ENCODE measurements around the gene SKIL.

The SKIL gene

GRCh38 chr3:170431054-170431453, 73.5 kb downstream of the SKIL start:
- no peak overlapping the region for H3K9ac ChIP-seq (ENCODE audit: low read length in 5 of 5)
- H3K9me3 ChIP-seq (ENCODE audit: control insufficient read depth in 5 of 5, low read length in 5 of 5), result no peaks in the 10 kb centered on the region
- H3K27me3 ChIP-seq (ENCODE audit: control insufficient read depth in 5 of 5, insufficient read depth in 4 of 5, low read length in 5 of 5), result no peaks in the 10 kb centered on the region
- H3K27ac ChIP-seq (ENCODE audit: low read depth, low read length), result no peak overlapping the region
- H3K36me3 ChIP-seq (ENCODE audit: control insufficient read depth in 5 of 5, insufficient read depth in 5 of 5, low read length in 5 of 5), result peaks cover 0 to 4% (median 0%) of the 10 kb centered on the region in 5 donors
- H3K4me1 ChIP-seq (ENCODE audit: control insufficient read depth in 5 of 5, insufficient read depth in 5 of 5, low read length in 5 of 5), result no peaks in the 10 kb centered on the region
- no peak overlapping the region for H3K4me3 ChIP-seq (ENCODE audit: low read depth in 1 of 5, low read length in 5 of 5)

GRCh38 chr3:170432416-170432815, 74.9 kb downstream of the SKIL start:
- peaks cover 0 to 4% (median 0%) of the 10 kb centered on the region in 5 donors for H3K36me3 ChIP-seq (ENCODE audit: control insufficient read depth in 5 of 5, insufficient read depth in 5 of 5, low read length in 5 of 5)
- no peaks in the 10 kb centered on the region for H3K27me3 ChIP-seq (ENCODE audit: control insufficient read depth in 5 of 5, insufficient read depth in 4 of 5, low read length in 5 of 5)
- no peaks in the 10 kb centered on the region for H3K9me3 ChIP-seq (ENCODE audit: control insufficient read depth in 5 of 5, low read length in 5 of 5)
- H3K4me3 ChIP-seq (ENCODE audit: low read depth in 1 of 5, low read length in 5 of 5), result no peak overlapping the region
- no peak overlapping the region for H3K27ac ChIP-seq (ENCODE audit: low read depth, low read length)
- no peak overlapping the region for H3K9ac ChIP-seq (ENCODE audit: low read length in 5 of 5)
- H3K4me1 ChIP-seq (ENCODE audit: control insufficient read depth in 5 of 5, insufficient read depth in 5 of 5, low read length in 5 of 5), result no peaks in the 10 kb centered on the region

GRCh38 chr3:170436697-170437096, 79.2 kb downstream of the SKIL start:
- no peaks in the 10 kb centered on the region for H3K9me3 ChIP-seq (ENCODE audit: control insufficient read depth in 5 of 5, low read length in 5 of 5)
- no peaks in the 10 kb centered on the region for H3K27me3 ChIP-seq (ENCODE audit: control insufficient read depth in 5 of 5, insufficient read depth in 4 of 5, low read length in 5 of 5)
- peaks cover 0 to 4% (median 0%) of the 10 kb centered on the region in 5 donors for H3K36me3 ChIP-seq (ENCODE audit: control insufficient read depth in 5 of 5, insufficient read depth in 5 of 5, low read length in 5 of 5)
- H3K4me1 ChIP-seq (ENCODE audit: control insufficient read depth in 5 of 5, insufficient read depth in 5 of 5, low read length in 5 of 5), result no peaks in the 10 kb centered on the region
- H3K9ac ChIP-seq (ENCODE audit: low read length in 5 of 5), result no peak overlapping the region
- no peak overlapping the region for H3K4me3 ChIP-seq (ENCODE audit: low read depth in 1 of 5, low read length in 5 of 5)
- no peak overlapping the region for H3K27ac ChIP-seq (ENCODE audit: low read depth, low read length)

DNA sequence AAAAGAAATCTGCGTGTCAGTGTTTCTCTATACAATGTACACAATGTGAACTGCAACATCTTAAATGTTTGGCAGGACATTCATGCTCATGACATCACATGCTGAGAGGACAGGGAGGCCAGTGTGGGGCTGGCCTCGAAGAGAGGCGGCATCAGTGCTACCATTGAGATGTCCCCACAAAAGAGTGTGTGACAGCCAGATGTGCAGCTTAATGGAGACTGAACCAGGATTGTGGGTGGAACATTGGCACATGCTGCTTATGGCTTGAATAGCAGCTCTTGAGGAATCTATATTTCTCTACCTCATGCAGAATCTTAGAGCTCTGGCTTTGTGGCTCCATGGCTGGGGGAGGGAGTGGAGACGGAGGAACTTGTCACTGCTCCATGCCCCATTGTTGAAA, 79.7 kb downstream of the SKIL start:
- Histone ChIP-seq H3K4me3 (ENCODE audit: low read depth in 1 of 5, low read length in 5 of 5) (no peak overlapping the region), H3K27me3 (ENCODE audit: control insufficient read depth in 5 of 5, insufficient read depth in 4 of 5, low read length in 5 of 5) (peaks cover 0 to 4% (median 0%) of the 10 kb centered on the region in 5 donors), H3K9ac (ENCODE audit: low read length in 5 of 5) (no peak overlapping the region), H3K27ac (ENCODE audit: low read depth, low read length) (no peak overlapping the region), H3K9me3 (ENCODE audit: control insufficient read depth in 5 of 5, low read length in 5 of 5) (no peaks in the 10 kb centered on the region), H3K4me1 (ENCODE audit: control insufficient read depth in 5 of 5, insufficient read depth in 5 of 5, low read length in 5 of 5) (no peaks in the 10 kb centered on the region), H3K36me3 (ENCODE audit: control insufficient read depth in 5 of 5, insufficient read depth in 5 of 5, low read length in 5 of 5) (peaks cover 0 to 4% (median 0%) of the 10 kb centered on the region in 5 donors)

DNA sequence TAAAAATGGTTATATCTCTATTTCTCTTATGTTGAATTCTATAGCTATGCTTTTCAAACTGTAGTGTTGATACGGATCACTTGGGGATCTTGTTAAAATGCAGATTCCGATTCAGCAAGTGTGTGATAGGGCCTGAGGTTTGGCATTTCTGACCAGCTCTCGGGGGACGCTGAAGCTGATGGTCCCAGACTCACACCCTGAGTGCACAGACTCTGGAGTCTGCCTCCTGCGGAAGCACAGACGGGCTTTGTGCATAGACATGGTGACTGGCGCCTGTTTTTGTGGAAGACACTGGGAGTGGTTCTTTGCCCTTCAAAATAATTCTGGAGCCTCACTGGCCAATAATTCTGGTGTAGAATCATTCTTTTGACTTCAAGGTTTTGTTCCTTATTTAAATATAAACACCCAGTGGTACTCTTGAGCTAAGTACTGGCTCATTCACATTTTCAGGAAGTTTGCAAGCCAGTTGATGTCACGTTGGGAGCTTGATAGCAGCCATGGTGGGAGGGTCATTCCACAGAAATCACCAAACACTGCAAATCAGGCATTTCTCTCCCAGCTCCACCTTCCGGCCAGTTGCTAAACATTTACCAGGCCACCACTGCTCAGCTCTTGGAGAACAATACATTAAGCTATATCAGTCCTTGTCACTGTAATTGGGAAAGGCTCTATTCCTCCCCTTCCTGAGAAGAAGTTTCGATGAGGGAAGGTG, 80.3 kb downstream of the SKIL start:
- Histone ChIP-seq H3K36me3 (ENCODE audit: control insufficient read depth in 5 of 5, insufficient read depth in 5 of 5, low read length in 5 of 5) (peaks cover 0 to 3% (median 0%) of the 10 kb centered on the region in 5 donors), H3K4me1 (ENCODE audit: control insufficient read depth in 5 of 5, insufficient read depth in 5 of 5, low read length in 5 of 5) (no peaks in the 10 kb centered on the region), H3K9me3 (ENCODE audit: control insufficient read depth in 5 of 5, low read length in 5 of 5) (no peaks in the 10 kb centered on the region), H3K9ac (ENCODE audit: low read length in 5 of 5) (no peak overlapping the region), H3K4me3 (ENCODE audit: low read depth in 1 of 5, low read length in 5 of 5) (no peak overlapping the region), H3K27me3 (ENCODE audit: control insufficient read depth in 5 of 5, insufficient read depth in 4 of 5, low read length in 5 of 5) (peaks cover 0 to 8% (median 0%) of the 10 kb centered on the region in 5 donors), H3K27ac (ENCODE audit: low read depth, low read length) (no peak overlapping the region)

DNA sequence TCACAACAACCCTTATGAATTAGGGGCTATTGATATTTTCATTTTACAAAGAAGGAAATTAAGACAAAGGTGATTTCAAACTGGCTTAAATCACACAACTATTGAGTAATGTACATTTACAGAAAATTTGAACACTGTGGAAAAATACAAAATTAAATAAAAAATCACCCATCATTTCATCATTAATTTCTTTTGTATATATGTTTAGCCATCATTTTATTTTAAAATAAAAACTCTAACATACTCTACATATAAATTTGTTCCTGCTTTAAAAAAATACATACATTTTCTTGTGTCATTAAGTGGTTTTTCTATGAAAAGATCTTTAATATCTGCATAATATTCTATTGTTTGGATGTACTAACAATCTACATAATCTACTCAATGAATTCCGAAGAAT, 81.3 kb downstream of the SKIL start:
- no peak overlapping the region for H3K4me3 ChIP-seq (ENCODE audit: low read depth in 1 of 5, low read length in 5 of 5)
- no peaks in the 10 kb centered on the region for H3K4me1 ChIP-seq (ENCODE audit: control insufficient read depth in 5 of 5, insufficient read depth in 5 of 5, low read length in 5 of 5)

DNA sequence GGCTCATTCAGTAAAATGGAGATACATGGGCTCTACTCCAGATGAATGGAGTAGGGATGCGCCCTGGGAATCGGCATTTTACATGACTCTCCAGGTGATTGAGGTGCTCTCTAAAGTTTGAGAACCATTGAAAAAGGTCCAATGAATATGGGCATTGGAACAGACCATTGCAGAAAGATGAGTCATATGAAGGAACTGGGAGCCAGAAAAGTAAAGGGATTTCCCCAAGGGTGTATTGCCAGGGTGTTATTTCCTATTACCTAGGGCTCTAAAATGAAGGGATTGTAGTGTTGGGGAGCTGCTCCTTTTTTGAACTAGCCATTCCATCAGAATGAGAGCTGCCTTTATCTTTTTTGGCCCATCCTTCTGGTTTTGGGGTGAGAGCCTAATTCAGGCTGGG, 82.8 kb downstream of the SKIL start:
- Histone ChIP-seq H3K4me1 (ENCODE audit: control insufficient read depth in 5 of 5, insufficient read depth in 5 of 5, low read length in 5 of 5) (no peaks in the 10 kb centered on the region), H3K27me3 (ENCODE audit: control insufficient read depth in 5 of 5, insufficient read depth in 4 of 5, low read length in 5 of 5) (peaks cover 0 to 8% (median 0%) of the 10 kb centered on the region in 5 donors), H3K4me3 (ENCODE audit: low read depth in 1 of 5, low read length in 5 of 5) (no peak overlapping the region), H3K9me3 (ENCODE audit: control insufficient read depth in 5 of 5, low read length in 5 of 5) (no peaks in the 10 kb centered on the region), H3K27ac (ENCODE audit: low read depth, low read length) (no peak overlapping the region), H3K36me3 (ENCODE audit: control insufficient read depth in 5 of 5, insufficient read depth in 5 of 5, low read length in 5 of 5) (peaks cover 0 to 3% (median 0%) of the 10 kb centered on the region in 5 donors), H3K9ac (ENCODE audit: low read length in 5 of 5) (no peak overlapping the region)

More for the DNA sequence above, 81.3 kb downstream of the SKIL start:
- Histone ChIP-seq H3K9me3 (ENCODE audit: control insufficient read depth in 5 of 5, low read length in 5 of 5) (no peaks in the 10 kb centered on the region), H3K36me3 (ENCODE audit: control insufficient read depth in 5 of 5, insufficient read depth in 5 of 5, low read length in 5 of 5) (peaks cover 0 to 3% (median 0%) of the 10 kb centered on the region in 5 donors), H3K27ac (ENCODE audit: low read depth, low read length) (no peak overlapping the region), H3K27me3 (ENCODE audit: control insufficient read depth in 5 of 5, insufficient read depth in 4 of 5, low read length in 5 of 5) (peaks cover 0 to 8% (median 0%) of the 10 kb centered on the region in 5 donors), H3K9ac (ENCODE audit: low read length in 5 of 5) (no peak overlapping the region)

DNA sequence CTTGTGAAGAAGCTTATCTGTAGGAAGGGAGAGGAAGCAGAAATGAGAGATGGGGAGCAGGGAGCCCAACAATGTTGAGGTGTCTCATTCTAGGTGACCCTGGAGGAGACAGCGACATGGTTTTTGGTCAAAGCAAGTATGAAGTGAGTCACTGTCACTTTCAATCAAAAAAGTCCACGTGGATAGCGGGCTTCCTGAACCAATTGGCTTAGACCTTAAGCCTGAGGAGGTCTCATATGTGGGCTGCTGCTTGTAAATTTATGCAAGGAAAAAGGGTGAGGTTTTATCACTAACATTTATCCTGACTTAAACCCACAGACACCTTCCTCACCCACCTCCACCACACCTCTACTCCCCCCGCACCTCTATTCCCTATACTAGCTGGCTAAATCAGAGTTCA, 83.9 kb downstream of the SKIL start:
- H3K36me3 ChIP-seq (ENCODE audit: control insufficient read depth in 5 of 5, insufficient read depth in 5 of 5, low read length in 5 of 5), result no peaks in the 10 kb centered on the region
- H3K9ac ChIP-seq (ENCODE audit: low read length in 5 of 5), result no peak overlapping the region
- peaks cover 0 to 8% (median 0%) of the 10 kb centered on the region in 5 donors for H3K27me3 ChIP-seq (ENCODE audit: control insufficient read depth in 5 of 5, insufficient read depth in 4 of 5, low read length in 5 of 5)
- H3K9me3 ChIP-seq (ENCODE audit: control insufficient read depth in 5 of 5, low read length in 5 of 5), result no peaks in the 10 kb centered on the region
- H3K4me3 ChIP-seq (ENCODE audit: low read depth in 1 of 5, low read length in 5 of 5), result no peak overlapping the region
- no peaks in the 10 kb centered on the region for H3K4me1 ChIP-seq (ENCODE audit: control insufficient read depth in 5 of 5, insufficient read depth in 5 of 5, low read length in 5 of 5)
- H3K27ac ChIP-seq (ENCODE audit: low read depth, low read length), result no peak overlapping the region

- Histone ChIP-seq H3K9ac (ENCODE audit: low read length in 5 of 5) (no peak overlapping the region), H3K9me3 (ENCODE audit: control insufficient read depth in 5 of 5, low read length in 5 of 5) (no peaks in the 10 kb centered on the region), H3K4me3 (ENCODE audit: low read depth in 1 of 5, low read length in 5 of 5) (no peak overlapping the region), H3K36me3 (ENCODE audit: control insufficient read depth in 5 of 5, insufficient read depth in 5 of 5, low read length in 5 of 5) (no peaks in the 10 kb centered on the region), H3K27ac (ENCODE audit: low read depth, low read length) (no peak overlapping the region), H3K27me3 (ENCODE audit: control insufficient read depth in 5 of 5, insufficient read depth in 4 of 5, low read length in 5 of 5) (peaks cover 0 to 8% (median 0%) of the 10 kb centered on the region in 5 donors), H3K4me1 (ENCODE audit: control insufficient read depth in 5 of 5, insufficient read depth in 5 of 5, low read length in 5 of 5) (no peaks in the 10 kb centered on the region)
Measured at GRCh38 chr3:170442947-170443346, 85.4 kb downstream of the SKIL start.

DNA sequence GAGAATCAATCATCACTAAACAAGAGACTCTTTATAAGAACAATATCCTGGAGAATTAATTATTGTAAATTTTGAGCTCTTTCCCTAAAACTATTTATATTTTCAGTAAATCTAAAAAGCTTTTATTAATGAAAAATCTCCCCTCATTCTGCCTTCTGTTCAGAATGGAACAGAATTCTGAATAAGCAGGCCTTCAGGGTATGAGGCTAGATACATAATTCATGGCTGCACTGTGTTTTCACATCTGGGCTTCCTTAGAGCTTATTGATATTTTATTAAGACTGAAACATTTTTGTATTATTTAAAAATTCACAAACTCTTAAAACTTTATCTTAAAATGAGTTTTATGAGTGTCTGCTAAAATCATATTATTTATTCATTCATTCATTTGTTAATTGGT, 85.9 kb downstream of the SKIL start:
- no peak overlapping the region for H3K9ac ChIP-seq (ENCODE audit: low read length in 5 of 5)
- H3K4me3 ChIP-seq (ENCODE audit: low read depth in 1 of 5, low read length in 5 of 5), result no peak overlapping the region
- no peaks in the 10 kb centered on the region for H3K9me3 ChIP-seq (ENCODE audit: control insufficient read depth in 5 of 5, low read length in 5 of 5)
- H3K27ac ChIP-seq (ENCODE audit: low read depth, low read length), result no peak overlapping the region
- H3K36me3 ChIP-seq (ENCODE audit: control insufficient read depth in 5 of 5, insufficient read depth in 5 of 5, low read length in 5 of 5), result no peaks in the 10 kb centered on the region
- peaks cover 0 to 8% (median 0%) of the 10 kb centered on the region in 5 donors for H3K27me3 ChIP-seq (ENCODE audit: control insufficient read depth in 5 of 5, insufficient read depth in 4 of 5, low read length in 5 of 5)
- no peaks in the 10 kb centered on the region for H3K4me1 ChIP-seq (ENCODE audit: control insufficient read depth in 5 of 5, insufficient read depth in 5 of 5, low read length in 5 of 5)
